IPS DF 6.9 (cell line): ENCODE results near the gene PSMA2.
A peak's percentile ranks its signal among the peaks of the same experiment; 100 is the strongest.

Source experiments
- DNase-seq: peaks from one replicate; pipeline ENCODE4 v3.0.0-alpha.2; 2013; ENCODE audit warnings: low read depth, low spot score
- H3K27ac ChIP-seq: one replicate; pipeline ENCODE4 v1.5.1; 2013; ENCODE audit warnings: low read length, control low read depth
- H3K27me3 ChIP-seq: 2 replicates; pipeline ENCODE4 v1.6.1; 2013; ENCODE audit warnings: mild to moderate bottlenecking, low read length; ENCODE audit not compliant: control insufficient read depth, insufficient read depth
- H3K36me3 ChIP-seq: 2 replicates; pipeline ENCODE4 v1.6.1; 2013; ENCODE audit warnings: low read length; ENCODE audit not compliant: control insufficient read depth, insufficient read depth
- H3K4me1 ChIP-seq: 2 replicates; pipeline ENCODE4 v1.6.1; 2013; ENCODE audit warnings: low read length; ENCODE audit not compliant: control insufficient read depth, insufficient read depth
- H3K4me3 ChIP-seq: 2 replicates; pipeline ENCODE4 v1.5.1; 2013; ENCODE audit warnings: mild to moderate bottlenecking, low read length
- H3K9me3 ChIP-seq: 2 replicates; pipeline ENCODE4 v1.6.1; 2013; ENCODE audit warnings: low read length, inconsistent platforms; ENCODE audit not compliant: control insufficient read depth, insufficient read depth
- WGBS: extraction: QIAGEN DNeasy Blood & Tissue Kit; methylation state at CpG from one replicate; pipeline ENCODE4 v1.1.7; 2013; ENCODE audit warnings: mixed read lengths, missing lambda C conversion rate; ENCODE audit not compliant: insufficient read length, insufficient coverage; 5-methylcytosine and 5-hydroxymethylcytosine counted together

Gene PSMA2

DNA sequence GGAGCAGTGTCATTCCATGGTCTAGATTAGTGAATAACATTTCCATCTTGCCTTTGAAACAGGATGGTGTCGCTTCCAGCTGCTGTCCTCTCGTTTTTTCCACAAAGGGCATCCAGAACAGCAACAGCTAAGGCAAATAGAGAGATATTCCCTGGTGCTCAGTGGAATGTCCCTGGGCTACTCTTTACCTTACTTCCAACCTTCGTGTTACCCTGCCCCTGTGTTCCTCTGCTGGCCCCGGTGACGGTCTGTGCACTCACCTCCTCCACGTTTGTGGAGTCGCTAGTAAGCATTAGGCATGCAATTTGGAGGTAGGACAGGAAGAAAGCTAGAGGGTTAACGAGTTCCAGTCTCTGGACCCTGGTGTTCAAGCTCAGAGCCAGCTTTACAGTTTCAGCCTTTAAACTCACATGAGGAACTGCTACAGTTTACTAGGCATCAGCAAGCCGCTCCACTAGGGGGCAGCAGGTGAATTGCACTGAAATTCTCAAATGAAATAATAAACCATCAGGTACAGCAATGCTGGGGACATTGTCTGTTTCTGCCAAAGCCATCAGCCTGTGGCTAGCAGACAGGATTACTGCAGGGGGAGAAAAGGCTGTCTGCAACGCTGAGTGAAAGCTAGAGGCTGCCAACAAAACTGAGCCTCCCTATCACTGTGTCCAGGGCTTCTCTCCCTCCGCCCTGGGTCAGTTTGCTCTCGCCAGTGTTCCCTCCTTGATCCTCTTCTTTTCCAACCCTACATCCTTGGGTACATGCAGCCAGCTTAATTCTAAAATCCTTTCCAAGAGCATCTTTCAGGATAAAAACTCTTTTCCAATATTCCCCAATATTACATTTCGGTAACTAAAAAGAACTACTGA is 9.2 kb upstream of the PSMA2 start:
- Histone ChIP-seq H3K36me3 (no peaks in the 10 kb centered on the region; the same call in 1 of the 2 replicates), H3K9me3 (no peaks in the 10 kb centered on the region), H3K4me1 (peaks cover 2% of the 10 kb centered on the region; the same call in 1 of the 2 replicates), H3K27ac (no peak overlapping the region), H3K4me3 (no peak overlapping the region), H3K27me3 (no peaks in the 10 kb centered on the region)
- 100% methylated on average over 1 of the region's 13 CpGs for WGBS
- peak; percentile 61 for DNase-seq

DNA sequence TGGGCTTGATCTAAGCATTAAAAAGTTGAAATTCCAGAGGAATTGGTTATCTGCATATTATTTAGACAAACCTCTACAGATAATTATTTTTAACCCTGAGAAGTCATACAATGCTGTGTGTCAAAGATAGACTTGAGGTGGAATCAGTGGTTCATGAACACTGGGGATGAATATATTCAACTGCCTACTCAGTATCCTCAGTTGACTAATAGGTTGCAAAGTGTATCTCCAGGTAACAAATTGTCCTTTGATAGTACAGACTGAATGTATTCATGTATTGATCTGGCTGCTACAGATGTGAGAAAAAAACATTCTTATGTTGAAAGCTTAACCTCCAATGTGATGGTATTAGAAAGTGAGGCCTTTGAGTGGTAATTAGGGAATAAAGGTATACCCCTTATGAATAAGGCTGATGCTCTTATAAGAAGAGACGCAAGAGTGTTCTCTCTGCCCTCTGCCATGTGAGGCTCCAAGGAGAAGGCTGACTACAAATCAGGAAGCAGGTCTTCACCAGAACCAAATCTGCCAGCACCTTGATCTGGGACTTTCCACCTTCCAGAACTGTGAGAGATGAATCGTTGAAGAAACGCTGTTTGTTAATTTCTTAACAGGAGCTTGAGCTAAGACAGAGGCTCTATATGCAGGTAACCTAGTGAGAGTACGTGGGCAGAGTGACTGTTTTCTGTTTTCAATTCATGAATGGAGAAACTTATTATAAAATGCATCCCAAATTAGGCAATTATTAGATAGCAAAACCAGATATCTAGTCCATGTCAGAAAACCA is 7.7 kb upstream of the PSMA2 start:
- H3K27me3 ChIP-seq: no peaks in the 10 kb centered on the region
- peaks cover 2% of the 10 kb centered on the region; the same call in 1 of the 2 replicates for H3K4me1 ChIP-seq
- no peak overlapping the region for H3K4me3 ChIP-seq
- no peak for DNase-seq
- WGBS: no CpG with 5 or more reads among the region's 4 CpGs
- no peaks in the 10 kb centered on the region for H3K9me3 ChIP-seq
- H3K36me3 ChIP-seq: no peaks in the 10 kb centered on the region; the same call in 1 of the 2 replicates
- H3K27ac ChIP-seq: no peak overlapping the region

DNA sequence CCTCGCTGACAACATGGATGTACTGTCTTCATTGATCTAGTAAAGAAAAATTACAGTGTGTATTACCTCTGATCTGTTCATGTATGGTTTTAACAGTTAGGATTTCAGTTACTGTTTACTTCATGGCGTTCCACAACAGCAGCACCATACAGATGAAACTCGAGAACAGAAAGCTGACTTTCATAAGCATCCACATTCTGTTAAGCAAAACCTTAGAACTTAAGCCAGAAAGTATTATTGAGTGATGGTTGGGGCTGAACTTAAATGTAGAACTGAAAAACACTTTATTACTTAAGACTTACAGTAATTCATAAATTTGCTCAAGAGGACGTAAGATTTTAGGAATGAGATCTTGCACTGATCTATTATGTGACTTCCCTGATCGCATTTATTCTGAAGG is 3.9 kb upstream of the PSMA2 start:
- no peak overlapping the region for H3K27ac ChIP-seq
- H3K4me3 ChIP-seq: no peak overlapping the region
- no peak for DNase-seq
- no peaks in the 10 kb centered on the region; the same call in 1 of the 2 replicates for H3K36me3 ChIP-seq
- no peaks in the 10 kb centered on the region for H3K27me3 ChIP-seq
- no CpG with 5 or more reads among the region's 5 CpGs for WGBS
- H3K4me1 ChIP-seq: no peaks in the 10 kb centered on the region; the same call in 1 of the 2 replicates
- no peaks in the 10 kb centered on the region for H3K9me3 ChIP-seq

DNA sequence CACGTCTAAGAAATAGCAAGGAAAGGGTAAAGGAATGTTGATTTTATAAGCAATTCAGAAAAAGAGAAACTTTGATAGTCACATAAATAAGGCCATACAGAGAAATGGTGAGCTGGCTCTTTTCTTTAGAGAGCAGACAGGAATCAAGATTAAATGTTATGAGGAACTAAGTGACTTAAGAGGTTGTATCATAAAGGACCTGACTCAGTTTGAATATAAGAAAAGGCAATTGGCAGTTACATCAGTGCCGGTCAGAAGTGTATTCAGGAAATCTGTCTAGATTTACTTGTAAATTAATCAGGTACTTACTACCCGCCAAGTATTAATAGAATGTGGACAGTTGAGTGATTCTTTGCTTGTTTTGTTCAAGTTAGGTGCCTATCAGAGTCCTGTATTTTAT is 2.3 kb upstream of the PSMA2 start:
- WGBS: no CpG with 5 or more reads among the region's 3 CpGs
- no peaks in the 10 kb centered on the region; the same call in 1 of the 2 replicates for H3K36me3 ChIP-seq
- no peak overlapping the region for H3K4me3 ChIP-seq
- no peaks in the 10 kb centered on the region for H3K9me3 ChIP-seq
- DNase-seq: no peak
- H3K4me1 ChIP-seq: no peaks in the 10 kb centered on the region; the same call in 1 of the 2 replicates
- H3K27me3 ChIP-seq: no peaks in the 10 kb centered on the region
- H3K27ac ChIP-seq: no peak overlapping the region

DNA sequence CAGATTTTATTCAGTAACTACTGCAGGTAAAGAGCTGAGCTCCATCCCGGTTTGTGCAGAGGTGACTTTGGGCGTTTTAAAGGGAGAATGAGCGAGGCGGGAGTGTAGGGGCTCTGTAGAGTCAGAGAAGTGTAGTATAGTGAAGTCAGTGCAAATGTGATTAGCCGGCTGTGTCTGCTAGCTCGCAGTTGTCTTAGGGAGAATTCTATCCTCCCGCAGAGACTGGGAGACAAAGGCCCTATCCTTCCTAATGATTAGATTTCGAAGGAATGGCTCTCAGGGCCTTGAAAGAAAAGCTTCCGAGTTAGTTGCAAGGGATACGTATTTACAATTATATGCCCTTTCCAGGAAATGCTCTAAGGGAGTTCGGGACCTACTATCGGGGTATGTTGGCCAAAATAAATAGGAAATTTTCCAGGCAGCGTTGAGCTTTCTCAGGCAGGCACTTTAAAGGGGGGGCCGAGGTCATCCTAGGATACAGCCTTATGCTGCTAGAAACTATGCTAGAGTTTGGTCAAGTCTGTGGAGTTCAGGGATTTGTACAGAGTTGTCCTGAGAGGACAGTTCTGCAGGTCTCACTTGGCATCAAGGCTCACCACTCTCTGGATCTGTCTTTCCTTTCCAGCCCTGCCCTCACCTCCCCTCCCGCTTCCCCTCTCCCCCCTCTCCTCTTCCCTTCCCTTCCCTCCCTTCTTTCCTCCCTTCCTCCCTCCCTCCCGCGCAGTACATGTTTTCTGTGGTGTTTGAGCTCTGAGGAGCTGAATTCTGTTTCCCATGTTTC is 1.0 kb upstream of the PSMA2 start:
- H3K4me3 ChIP-seq: peak overlapping the region; percentile 81; the same call in 1 of the 2 replicates
- no peaks in the 10 kb centered on the region for H3K27me3 ChIP-seq
- H3K27ac ChIP-seq: no peak overlapping the region
- H3K36me3 ChIP-seq: no peaks in the 10 kb centered on the region; the same call in 1 of the 2 replicates
- no peaks in the 10 kb centered on the region for H3K9me3 ChIP-seq
- WGBS: no CpG with 5 or more reads among the region's 17 CpGs
- no peaks in the 10 kb centered on the region; the same call in 1 of the 2 replicates for H3K4me1 ChIP-seq
- DNase-seq: no peak

DNA sequence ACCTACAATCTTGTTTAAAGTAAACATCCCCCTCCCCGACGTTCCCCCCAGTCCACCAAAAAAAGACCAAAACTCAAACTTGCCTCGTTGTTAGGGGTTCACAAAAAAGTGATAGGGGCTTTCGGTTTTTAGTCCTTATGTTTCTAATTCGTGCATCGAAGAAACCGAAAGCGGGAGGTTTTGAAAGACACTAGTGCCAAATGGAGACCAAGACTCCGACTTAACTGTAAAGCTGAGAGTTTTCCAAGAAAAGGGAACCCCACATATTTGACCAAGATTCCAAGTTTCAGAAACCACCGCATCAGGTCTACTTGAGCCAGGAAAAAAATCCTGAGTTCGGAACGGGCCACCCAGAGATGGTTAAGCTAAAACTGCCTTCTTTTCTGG is 534 bp downstream of the PSMA2 start:
- Histone ChIP-seq H3K27me3 (no peaks in the 10 kb centered on the region), H3K27ac (no peak overlapping the region), H3K9me3 (no peaks in the 10 kb centered on the region), H3K4me3 (peak overlapping the region; percentile 73; the same call in 1 of the 2 replicates), H3K4me1 (no peaks in the 10 kb centered on the region; the same call in 1 of the 2 replicates), H3K36me3 (no peaks in the 10 kb centered on the region; the same call in 1 of the 2 replicates)
- WGBS: no CpG with 5 or more reads among the region's 12 CpGs
- no peak for DNase-seq

DNA sequence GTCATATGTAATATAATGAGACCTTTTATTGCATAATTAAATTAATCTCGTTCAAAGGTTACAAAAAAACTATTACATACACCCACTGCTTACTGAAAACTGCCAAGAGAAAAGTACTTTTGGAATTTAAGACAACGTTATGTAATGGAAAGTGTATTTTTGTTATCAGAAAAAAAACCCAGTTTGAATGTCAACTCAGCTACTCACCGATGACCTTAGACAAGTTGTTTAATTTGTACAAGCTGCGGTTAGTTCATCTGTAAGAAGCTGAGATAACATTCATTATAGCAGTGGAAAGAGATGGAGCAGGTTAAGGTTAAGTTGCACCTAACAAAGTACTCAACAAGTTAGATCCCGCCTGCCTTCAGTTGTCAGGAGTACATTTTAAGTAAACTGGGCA is 1.1 kb downstream of the PSMA2 start:
- no CpG with 5 or more reads among the region's 5 CpGs for WGBS

DNA sequence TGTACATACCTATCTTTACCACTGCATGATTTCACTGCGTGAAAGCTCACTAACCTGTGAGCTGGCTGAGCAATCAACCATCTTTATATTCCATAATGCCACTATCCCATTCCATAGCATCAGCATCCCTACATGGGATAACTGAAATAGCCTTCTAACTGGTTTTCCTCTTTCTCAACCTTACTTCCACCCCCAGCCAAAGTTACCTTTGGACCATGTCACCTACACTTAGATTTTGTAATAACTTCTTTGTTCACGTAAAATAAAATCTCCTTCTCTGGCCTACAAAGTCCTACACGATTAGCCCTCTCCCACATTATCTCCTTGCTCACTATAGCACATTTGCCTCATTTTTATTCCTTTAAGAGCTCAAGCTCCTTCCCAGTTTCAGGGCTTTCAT is 2.5 kb downstream of the PSMA2 start:
- H3K4me1 ChIP-seq: no peaks in the 10 kb centered on the region; the same call in 1 of the 2 replicates
- H3K36me3 ChIP-seq: peaks cover 7% of the 10 kb centered on the region; the same call in 1 of the 2 replicates
- WGBS: 100% methylated on average over 1 of the region's 3 CpGs
- H3K9me3 ChIP-seq: no peaks in the 10 kb centered on the region
- DNase-seq: no peak
- H3K27ac ChIP-seq: no peak overlapping the region
- H3K4me3 ChIP-seq: no peak overlapping the region
- no peaks in the 10 kb centered on the region for H3K27me3 ChIP-seq

More for the DNA sequence above, 1.1 kb downstream of the PSMA2 start:
- H3K9me3 ChIP-seq: no peaks in the 10 kb centered on the region
- no peaks in the 10 kb centered on the region; the same call in 1 of the 2 replicates for H3K4me1 ChIP-seq
- H3K27ac ChIP-seq: no peak overlapping the region
- no peaks in the 10 kb centered on the region for H3K27me3 ChIP-seq
- DNase-seq: no peak
- H3K36me3 ChIP-seq: peaks cover under 1% of the 10 kb centered on the region; the same call in 1 of the 2 replicates
- H3K4me3 ChIP-seq: peak overlapping the region; percentile 73; the same call in 1 of the 2 replicates

DNA sequence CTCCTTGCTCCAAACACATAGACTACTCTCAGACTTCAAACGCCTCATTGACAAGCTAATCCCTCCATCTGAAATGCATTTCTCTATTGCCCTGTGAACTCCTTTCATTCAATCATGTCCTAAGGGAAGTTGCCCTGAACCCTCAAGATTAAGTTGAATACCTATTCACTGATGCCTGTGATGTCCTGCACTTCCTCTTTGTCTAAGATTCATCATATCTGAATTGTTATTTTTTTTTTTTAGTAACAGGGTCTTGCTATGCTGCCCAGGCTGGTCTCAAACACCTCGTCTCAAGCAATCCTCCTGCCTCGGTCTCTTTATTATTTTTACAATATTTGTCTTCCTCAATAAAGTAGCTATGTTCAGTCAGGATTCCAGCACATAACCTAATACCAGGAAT is 3.2 kb downstream of the PSMA2 start:
- WGBS: 100% methylated on average over 1 of the region's 3 CpGs
- Histone ChIP-seq H3K27ac (no peak overlapping the region), H3K9me3 (no peaks in the 10 kb centered on the region), H3K4me1 (no peaks in the 10 kb centered on the region; the same call in 1 of the 2 replicates), H3K36me3 (peaks cover 7% of the 10 kb centered on the region; the same call in 1 of the 2 replicates), H3K4me3 (no peak overlapping the region), H3K27me3 (no peaks in the 10 kb centered on the region)
- DNase-seq: no peak
